BJ (cell line): Measurements from ENCODE around the gene BNIP5. TPM values are rescaled to one million over a fixed set of nuclear protein-coding genes. Genes with fewer than 3 reads are reported as not detected.

Experiments used
- CTCF ChIA-PET: fragments of 350-600 bp; formaldehyde crosslinking; extraction: SDS; loops from one replicate; lab custom pipeline; 2021; ENCODE audit warnings: antibody characterized with exemption, inconsistent platforms; lab: Yijun Ruan, JAX
- POLR2A ChIA-PET: fragments of 300-600 bp; sonication (Branson Sonifier 250); formaldehyde crosslinking; extraction: SDS; loops from one replicate; lab custom pipeline; 2021; ENCODE audit warnings: antibody characterized with exemption; lab: Charles Lee
- DNase-seq: peaks from one replicate; pipeline ENCODE4 v3.0.0-alpha.2; 2011; ENCODE audit warnings: low read depth
- H3K27me3 ChIP-seq: 2 replicates; pipeline ENCODE4 v1.6.0; 2011; ENCODE audit warnings: low read length; ENCODE audit not compliant: control insufficient read depth, insufficient read depth
- H3K36me3 ChIP-seq: 2 replicates; pipeline ENCODE4 v1.5.1; 2011; ENCODE audit warnings: low read length; ENCODE audit not compliant: control insufficient read depth, insufficient read depth
- H3K4me3 ChIP-seq: 2 replicates; pipeline ENCODE4 v1.5.1; 2011; ENCODE audit warnings: low read depth, mild to moderate bottlenecking, control low read depth, low read length
- polyA plus RNA-seq: library from polyadenylated mRNA; depleted of rRNA; stranded (reverse); fragments of >200 nt; gene quantifications from 2 replicates; pipeline ENCODE4 v1.2.3, GENCODE V29; 2011
- TF ChIP-seq, protein P1 (sequence below): IDR thresholded peaks from 2 replicates; pipeline ENCODE4 v1.5.1; 2011; ENCODE audit warnings: low read depth, mild to moderate bottlenecking, control low read depth, inconsistent platforms, low read length, moderate library complexity; ENCODE audit not compliant: insufficient read depth

Gene BNIP5
- polyA plus RNA-seq, 1 experiment: not detected

DNA sequence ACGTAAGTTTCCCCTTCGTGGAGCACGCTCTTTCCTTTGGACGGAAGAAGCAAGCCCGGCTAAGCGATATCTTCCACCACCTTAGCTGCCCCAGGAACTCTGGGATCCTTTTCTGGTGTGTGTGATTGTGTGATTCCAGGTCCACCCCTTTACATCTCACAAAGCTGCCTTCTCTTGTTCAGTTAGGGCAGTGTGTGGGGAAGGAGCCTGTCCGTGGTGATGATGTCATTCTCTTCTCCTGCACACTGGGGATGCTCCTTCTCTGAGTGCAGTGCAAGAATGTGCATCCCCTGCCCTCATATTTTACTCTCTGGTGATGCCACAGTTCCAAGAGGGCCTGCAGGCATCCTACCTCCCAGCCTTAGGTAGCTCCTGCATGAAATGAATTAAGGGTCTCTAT, 30.3 kb downstream of the BNIP5 start:
- TF ChIP-seq, protein P1, sequence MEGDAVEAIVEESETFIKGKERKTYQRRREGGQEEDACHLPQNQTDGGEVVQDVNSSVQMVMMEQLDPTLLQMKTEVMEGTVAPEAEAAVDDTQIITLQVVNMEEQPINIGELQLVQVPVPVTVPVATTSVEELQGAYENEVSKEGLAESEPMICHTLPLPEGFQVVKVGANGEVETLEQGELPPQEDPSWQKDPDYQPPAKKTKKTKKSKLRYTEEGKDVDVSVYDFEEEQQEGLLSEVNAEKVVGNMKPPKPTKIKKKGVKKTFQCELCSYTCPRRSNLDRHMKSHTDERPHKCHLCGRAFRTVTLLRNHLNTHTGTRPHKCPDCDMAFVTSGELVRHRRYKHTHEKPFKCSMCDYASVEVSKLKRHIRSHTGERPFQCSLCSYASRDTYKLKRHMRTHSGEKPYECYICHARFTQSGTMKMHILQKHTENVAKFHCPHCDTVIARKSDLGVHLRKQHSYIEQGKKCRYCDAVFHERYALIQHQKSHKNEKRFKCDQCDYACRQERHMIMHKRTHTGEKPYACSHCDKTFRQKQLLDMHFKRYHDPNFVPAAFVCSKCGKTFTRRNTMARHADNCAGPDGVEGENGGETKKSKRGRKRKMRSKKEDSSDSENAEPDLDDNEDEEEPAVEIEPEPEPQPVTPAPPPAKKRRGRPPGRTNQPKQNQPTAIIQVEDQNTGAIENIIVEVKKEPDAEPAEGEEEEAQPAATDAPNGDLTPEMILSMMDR: no peak
- H3K27me3 ChIP-seq: peaks cover 9% of the 10 kb centered on the region
- DNase-seq: no peak
- no peaks in the 10 kb centered on the region for H3K36me3 ChIP-seq
- H3K4me3 ChIP-seq: no peak overlapping the region
- ChIA-PET CTCF (interaction anchor here (0.8 to 2.3 kb wide), 5 partner anchors 10 to 54 kb away, joined by 3 to 8 read pairs (median 3); no protein-coding TSS in a partner anchor), POLR2A (no interaction called here)

DNA sequence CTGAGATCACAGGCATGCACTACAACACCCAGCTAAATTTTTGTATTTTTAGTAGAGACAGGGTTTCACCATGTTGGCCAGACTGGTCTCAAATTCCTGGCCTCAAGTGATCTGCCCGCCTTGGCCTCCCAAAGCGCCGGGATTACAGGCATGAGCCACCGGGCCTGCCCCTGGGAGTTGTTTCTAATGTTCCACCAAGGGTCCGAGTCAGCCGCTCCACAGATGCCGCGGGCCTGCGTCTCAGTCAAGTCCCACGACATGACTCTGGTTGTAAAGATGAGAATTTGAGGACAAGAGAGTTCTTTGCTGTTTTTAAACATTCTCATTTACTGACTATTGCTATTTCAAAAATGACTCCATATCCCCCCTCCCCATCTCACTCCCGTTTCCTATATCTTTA, 30.8 kb downstream of the BNIP5 start:
- POLR2A ChIA-PET: no interaction called here
- CTCF ChIA-PET: interaction anchor here (0.8 to 4.1 kb wide), 5 partner anchors 10 to 54 kb away, joined by 3 to 23 read pairs (median 4); no protein-coding TSS in a partner anchor

DNA sequence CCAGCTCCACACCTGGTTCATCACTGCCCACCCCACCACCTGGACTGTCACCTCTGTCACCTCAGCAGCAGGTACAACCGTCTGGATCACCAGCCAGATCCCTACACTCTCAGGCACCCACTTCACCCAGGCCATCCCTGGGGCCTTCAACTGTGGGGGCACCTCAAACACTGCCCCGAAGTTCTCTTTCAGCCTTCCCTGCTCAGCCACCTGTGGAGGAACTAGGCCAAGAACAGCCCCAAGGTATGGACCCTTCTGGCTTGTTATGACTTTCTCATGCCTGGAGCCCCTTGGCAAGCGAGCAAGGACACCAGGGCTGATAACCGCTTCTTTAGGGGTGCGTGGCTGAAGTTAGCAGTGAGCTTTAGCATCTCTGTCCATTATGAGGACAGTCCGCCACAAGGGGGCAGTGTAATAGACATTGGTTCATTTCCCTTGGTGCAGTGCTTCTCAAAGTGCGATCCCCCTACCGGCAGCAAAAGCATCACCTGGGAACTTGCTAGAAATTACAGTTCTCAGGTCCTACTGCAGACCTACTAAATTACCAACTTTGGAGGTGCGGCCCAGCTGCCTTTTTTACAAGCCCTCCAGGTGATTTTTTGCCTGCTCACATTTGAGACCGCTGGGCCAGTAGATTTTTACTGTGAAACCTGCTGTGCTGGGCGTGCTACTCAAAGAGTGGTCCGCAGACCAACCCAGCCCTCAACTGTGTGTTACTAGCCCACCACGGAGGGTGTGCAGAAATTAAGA, 34.3 kb downstream of the BNIP5 start:
- H3K4me3 ChIP-seq: no peak overlapping the region
- peaks cover 4% of the 10 kb centered on the region for H3K27me3 ChIP-seq
- CTCF ChIA-PET: interaction anchor here (0.6 to 5.3 kb wide), 40 partner anchors 8 to 638 kb away, joined by 3 to 72 read pairs (median 4); partner anchors contain the start of gene BNIP5
- H3K36me3 ChIP-seq: no peaks in the 10 kb centered on the region
- TF ChIP-seq, protein P1: peak; percentile 96
- POLR2A ChIA-PET: interaction anchor here (0.7 to 1.0 kb wide), 2 partner anchors 13 to 39 kb away, joined by 3 read pairs; no protein-coding TSS in a partner anchor
- DNase-seq: peak; percentile 26

More for the DNA sequence above, 30.8 kb downstream of the BNIP5 start:
- TF ChIP-seq, protein P1: no peak
- Histone ChIP-seq H3K27me3 (peaks cover 7% of the 10 kb centered on the region), H3K4me3 (no peak overlapping the region), H3K36me3 (no peaks in the 10 kb centered on the region)
- no peak for DNase-seq

DNA sequence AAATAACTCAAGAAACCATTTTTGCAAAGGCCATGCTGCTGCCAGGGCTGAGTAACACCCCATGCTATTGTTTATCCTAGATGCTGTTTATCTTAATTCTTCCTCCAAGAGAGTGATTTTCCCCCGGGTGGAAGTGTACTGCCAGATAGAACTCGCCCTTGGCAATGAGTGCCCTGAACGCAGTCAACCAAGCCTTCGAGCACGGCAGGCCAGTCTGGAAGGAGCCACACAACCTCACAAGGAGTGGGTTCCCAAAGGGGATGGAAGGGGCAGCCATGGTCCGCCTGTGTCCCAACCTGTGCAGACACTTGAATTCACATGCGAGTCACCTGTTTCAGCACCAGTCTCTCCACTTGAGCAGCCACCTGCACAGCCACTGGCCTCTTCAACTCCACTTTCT, 34.9 kb downstream of the BNIP5 start:
- ChIA-PET POLR2A (interaction anchor here (1.0 kb wide), 1 partner anchor 39 kb away, joined by 3 read pairs; no protein-coding TSS in a partner anchor), CTCF (interaction anchor here (0.6 to 5.3 kb wide), 29 partner anchors 9 to 637 kb away, joined by 3 to 72 read pairs (median 5); partner anchors contain the start of gene BNIP5)
- Histone ChIP-seq H3K36me3 (no peaks in the 10 kb centered on the region), H3K4me3 (no peak overlapping the region), H3K27me3 (peaks cover 4% of the 10 kb centered on the region)
- TF ChIP-seq, protein P1: no peak
- no peak for DNase-seq

DNA sequence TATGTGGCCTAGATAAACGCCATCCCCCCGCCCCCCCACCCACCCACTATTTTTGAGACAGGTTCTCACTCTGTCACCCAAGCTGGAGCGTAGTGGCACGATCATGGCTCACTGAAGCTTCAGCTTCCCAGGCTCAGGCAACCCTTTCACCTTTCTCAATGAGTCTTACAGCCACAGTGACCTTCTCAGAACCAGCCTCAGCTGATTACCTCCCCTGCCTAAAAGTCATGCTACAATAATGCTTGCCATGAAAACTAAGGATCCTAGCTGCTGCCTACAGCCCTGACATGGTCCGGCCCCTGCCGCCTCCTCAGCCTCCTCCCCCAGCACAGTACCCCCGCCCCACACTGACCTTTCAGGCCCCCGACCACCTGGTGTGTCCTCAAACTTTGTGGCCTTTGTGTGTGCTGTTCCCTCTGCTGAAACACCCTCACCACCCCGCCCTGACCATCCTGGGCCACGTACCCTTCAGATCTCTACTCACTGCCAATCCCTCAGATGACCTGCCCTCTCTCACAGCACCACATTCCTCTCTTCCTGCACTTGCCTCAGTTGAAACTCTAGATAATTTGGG, 35.5 kb downstream of the BNIP5 start:
- ChIA-PET CTCF (interaction anchor here (0.8 to 5.3 kb wide), 5 partner anchors 10 to 59 kb away, joined by 3 to 72 read pairs (median 4); no protein-coding TSS in a partner anchor), POLR2A (no interaction called here)
- Histone ChIP-seq H3K4me3 (no peak overlapping the region), H3K27me3 (peaks cover 4% of the 10 kb centered on the region), H3K36me3 (no peaks in the 10 kb centered on the region)
- TF ChIP-seq, protein P1: no peak
- DNase-seq: no peak
